NT2/D1 (cell line): ENCODE results near the gene FXYD3.

Experiments used
- DNase-seq: peaks from one replicate; pipeline ENCODE4 v3.0.0-alpha.2; 2011; ENCODE audit warnings: low read depth, low spot score
- H3K27me3 ChIP-seq: 2 replicates; pipeline ENCODE4 v1.6.0; 2011; ENCODE audit warnings: mild to moderate bottlenecking; ENCODE audit not compliant: insufficient read length, insufficient read depth
- H3K36me3 ChIP-seq: 2 replicates; pipeline ENCODE4 v1.6.1; 2011; ENCODE audit warnings: mild to moderate bottlenecking, low read length, mixed read lengths; ENCODE audit not compliant: insufficient read depth, insufficient read length
- H3K4me1 ChIP-seq: 2 replicates; pipeline ENCODE4 v1.5.1; 2011; ENCODE audit not compliant: insufficient read depth, insufficient read length
- H3K4me3 ChIP-seq: 2 replicates; pipeline ENCODE4 v1.5.1; 2011; ENCODE audit warnings: low read depth; ENCODE audit not compliant: insufficient read length
- H3K9ac ChIP-seq: 2 replicates; pipeline ENCODE4 v1.6.0; 2011; ENCODE audit warnings: low read depth; ENCODE audit not compliant: insufficient read length
- H3K9me3 ChIP-seq: 2 replicates; pipeline ENCODE4 v1.5.1; 2011; ENCODE audit warnings: mild to moderate bottlenecking, low read length; ENCODE audit not compliant: insufficient read depth
- SUZ12 ChIP-seq: IDR thresholded peaks from 2 replicates; pipeline ENCODE4 v1.6.1; 2011; ENCODE audit not compliant: insufficient read length, insufficient read depth; ENCODE audit errors: extremely low read depth
- YY1 ChIP-seq: IDR thresholded peaks from 2 replicates; pipeline ENCODE4 v1.6.1; 2011; ENCODE audit not compliant: insufficient read length, insufficient read depth
- ZNF274 ChIP-seq: IDR thresholded peaks from 2 replicates; pipeline ENCODE4 v1.6.1; 2011; ENCODE audit warnings: mild to moderate bottlenecking, low read depth, low read length

Gene FXYD3

GRCh38 chr19:35104361-35104760 lies 11.3 kb upstream of the FXYD3 start:
- no peak for TF ChIP-seq YY1
- TF ChIP-seq ZNF274 = no peak
- no peak for TF ChIP-seq SUZ12
- Histone ChIP-seq H3K4me3 (no peak overlapping the region), H3K4me1 (peaks cover 7% of the 10 kb centered on the region), H3K36me3 (no peaks in the 10 kb centered on the region), H3K9me3 (peaks cover 5% of the 10 kb centered on the region; the same call in 1 of the 2 replicates), H3K9ac (no peak overlapping the region), H3K27me3 (no peaks in the 10 kb centered on the region)
- no peak for DNase-seq

GRCh38 chr19:35105047-35105410 lies 10.6 kb upstream of the FXYD3 start:
- Histone ChIP-seq H3K36me3 (no peaks in the 10 kb centered on the region), H3K4me3 (no peak overlapping the region), H3K9me3 (peaks cover 5% of the 10 kb centered on the region; the same call in 1 of the 2 replicates), H3K27me3 (no peaks in the 10 kb centered on the region), H3K9ac (no peak overlapping the region), H3K4me1 (peaks cover 7% of the 10 kb centered on the region)
- TF ChIP-seq SUZ12 (no peak), ZNF274 (no peak), YY1 (no peak)
- no peak for DNase-seq

GRCh38 chr19:35105411-35106290 lies 10.0 kb upstream of the FXYD3 start:
- H3K27me3 ChIP-seq = no peaks in the 10 kb centered on the region
- H3K36me3 ChIP-seq = no peaks in the 10 kb centered on the region
- peaks cover 5% of the 10 kb centered on the region; the same call in 1 of the 2 replicates for H3K9me3 ChIP-seq
- H3K4me3 ChIP-seq = no peak overlapping the region
- peaks cover 5% of the 10 kb centered on the region for H3K4me1 ChIP-seq
- TF ChIP-seq SUZ12 (no peak), YY1 (no peak), ZNF274 (no peak)
- DNase-seq = no peak
- H3K9ac ChIP-seq = no peak overlapping the region

GRCh38 chr19:35106291-35106583 lies 9.4 kb upstream of the FXYD3 start:
- Histone ChIP-seq H3K4me3 (no peak overlapping the region), H3K27me3 (no peaks in the 10 kb centered on the region), H3K4me1 (peaks cover 2% of the 10 kb centered on the region), H3K9ac (no peak overlapping the region), H3K9me3 (peaks cover 5% of the 10 kb centered on the region; the same call in 1 of the 2 replicates), H3K36me3 (no peaks in the 10 kb centered on the region)
- TF ChIP-seq ZNF274 = no peak
- no peak for TF ChIP-seq YY1
- DNase-seq = no peak

- H3K9me3 ChIP-seq = peaks cover 5% of the 10 kb centered on the region; the same call in 1 of the 2 replicates
These were observed 8.6 kb upstream of the FXYD3 start for GRCh38 chr19:35106898-35107541.

DNA sequence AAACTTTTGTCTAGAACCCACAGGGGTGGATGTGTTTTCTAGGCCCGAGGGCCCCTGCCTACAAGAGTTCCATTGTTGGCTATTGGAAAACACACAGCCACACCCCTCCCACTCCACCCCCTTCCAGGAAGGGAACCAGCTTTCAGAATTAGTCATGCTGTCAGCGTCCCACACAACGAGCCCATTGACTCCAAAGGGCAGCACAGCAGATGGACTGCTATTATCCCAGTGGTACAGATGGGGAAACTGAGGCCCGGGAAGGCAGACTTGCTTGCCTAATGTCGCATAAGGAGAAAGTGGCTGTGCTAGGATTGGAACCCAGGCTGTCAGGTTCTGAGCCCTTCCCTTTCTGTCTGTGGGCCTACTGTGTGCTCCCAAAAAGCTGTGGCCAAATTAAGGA lies 8.1 kb upstream of the FXYD3 start:
- H3K4me3 ChIP-seq = no peak overlapping the region
- H3K27me3 ChIP-seq = no peaks in the 10 kb centered on the region
- peaks cover 2% of the 10 kb centered on the region for H3K4me1 ChIP-seq
- H3K9ac ChIP-seq = no peak overlapping the region
- DNase-seq = no peak
- no peak for TF ChIP-seq YY1
- no peak for TF ChIP-seq ZNF274
- TF ChIP-seq SUZ12 = no peak
- H3K9me3 ChIP-seq = peaks cover 5% of the 10 kb centered on the region; the same call in 1 of the 2 replicates
- H3K36me3 ChIP-seq = no peaks in the 10 kb centered on the region

More at GRCh38 chr19:35106898-35107541, 8.6 kb upstream of the FXYD3 start:
- DNase-seq = no peak
- Histone ChIP-seq H3K9ac (no peak overlapping the region), H3K4me1 (peaks cover 2% of the 10 kb centered on the region), H3K27me3 (no peaks in the 10 kb centered on the region), H3K4me3 (no peak overlapping the region), H3K36me3 (no peaks in the 10 kb centered on the region)
- TF ChIP-seq ZNF274 (no peak), SUZ12 (no peak), YY1 (no peak)

DNA sequence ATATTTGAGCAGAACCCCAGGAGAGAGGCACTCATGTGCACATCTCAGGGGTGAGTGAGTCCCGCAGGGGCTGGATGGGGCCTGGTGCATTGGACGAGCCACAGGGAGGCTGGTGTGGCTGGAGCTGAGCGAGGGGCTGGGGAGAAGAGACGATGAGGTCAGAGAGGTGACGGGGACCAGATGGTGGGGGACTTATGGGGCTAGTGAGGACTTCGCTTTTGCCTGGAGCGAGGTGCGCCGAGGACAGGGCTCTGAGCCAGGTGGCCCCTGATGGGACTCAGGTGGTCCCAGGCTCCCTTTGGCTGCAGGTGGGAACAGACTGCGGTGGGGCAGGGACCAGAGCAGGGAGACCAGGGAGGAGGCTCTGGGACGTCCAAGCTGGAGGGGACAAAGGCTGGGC lies 6.9 kb upstream of the FXYD3 start:
- Histone ChIP-seq H3K27me3 (no peaks in the 10 kb centered on the region), H3K9ac (no peak overlapping the region), H3K4me1 (no peaks in the 10 kb centered on the region), H3K9me3 (peaks cover 5% of the 10 kb centered on the region; the same call in 1 of the 2 replicates), H3K4me3 (no peak overlapping the region), H3K36me3 (no peaks in the 10 kb centered on the region)
- DNase-seq = no peak
- no peak for TF ChIP-seq YY1
- no peak for TF ChIP-seq SUZ12
- TF ChIP-seq ZNF274 = no peak
